PC-9 (cell line): ENCODE measurements around the gene GFM2. TPM values are rescaled to one million over a fixed set of nuclear protein-coding genes. Genes with fewer than 3 reads are reported as not detected.
"Not testable (repeated sequence)": the region's sequence is repeated elsewhere in the genome, so short reads cannot be mapped to it uniquely, and the experiment has no call there.

Experiments
- BruUV-seq: library from RNA; stranded (reverse); fragments of 400-500 nt; replicated peaks from 2 replicates; lab custom pipeline; 2021; lab: Mats Ljungman, UMichigan
- CTCF ChIA-PET: fragments of 300-600 bp; sonication (Branson Sonifier 250); formaldehyde crosslinking; loops from one replicate; lab custom pipeline; 2022; ENCODE audit warnings: antibody characterized with exemption; lab: Charles Lee
- POLR2A ChIA-PET: fragments of 300-600 bp; sonication (Branson Sonifier 250); formaldehyde crosslinking; loops from one replicate; lab custom pipeline; 2022; ENCODE audit warnings: antibody characterized with exemption; ENCODE audit not compliant: unreplicated experiment; lab: Charles Lee
- DNase-seq, 2 experiments: peaks; one replicate each; pipeline versions ENCODE4 v3.0.0 to v3.0.0-alpha.2; 2015 to 2022; ENCODE audit warnings: mixed read lengths in 1 of 2
- H2AFZ ChIP-seq: fragments of 200-600 bp; sonication (generic); 2 replicates; pipeline ENCODE4 v1.8.1; 2017; ENCODE audit warnings: antibody characterized with exemption
- H3F3A ChIP-seq: fragments of 200-600 bp; sonication (generic); 2 replicates; pipeline ENCODE4 v1.8.1; 2017; ENCODE audit warnings: antibody characterized with exemption, mild to moderate bottlenecking, low read depth; ENCODE audit not compliant: insufficient read depth
- H3K27ac ChIP-seq: fragments of 200-600 bp; sonication (generic); 2 replicates; pipeline ENCODE4 v1.6.1; 2016; ENCODE audit warnings: mixed run types
- H3K27me3 ChIP-seq: fragments of 200-600 bp; sonication (generic); 2 replicates; pipeline ENCODE4 v1.6.1; 2016; ENCODE audit warnings: low read depth, mixed run types; ENCODE audit not compliant: insufficient read depth
- H3K36me3 ChIP-seq: fragments of 200-600 bp; sonication (generic); 2 replicates; pipeline ENCODE4 v1.6.1; 2016; ENCODE audit warnings: low read depth, mixed run types
- H3K4me1 ChIP-seq: fragments of 200-600 bp; sonication (generic); replicated peaks from 2 replicates; pipeline ENCODE4 v1.6.1; 2016; ENCODE audit warnings: mixed run types; ENCODE audit not compliant: insufficient read depth
- H3K4me2 ChIP-seq: fragments of 200-600 bp; sonication (generic); 2 replicates; pipeline ENCODE4 v1.6.1; 2017; ENCODE audit warnings: mixed run types
- H3K4me3 ChIP-seq: fragments of 200-600 bp; sonication (generic); 2 replicates; pipeline ENCODE4 v1.6.1; 2016; ENCODE audit warnings: mixed run types
- H3K79me2 ChIP-seq: fragments of 200-600 bp; sonication (generic); 2 replicates; pipeline ENCODE4 v1.6.1; 2017; ENCODE audit warnings: low read depth, mixed run types
- H3K9me2 ChIP-seq: fragments of 200-600 bp; sonication (generic); 2 replicates; pipeline ENCODE4 v1.8.1; 2017; ENCODE audit warnings: mild to moderate bottlenecking; ENCODE audit not compliant: insufficient read depth
- H3K9me3 ChIP-seq: fragments of 200-600 bp; sonication (generic); 2 replicates; pipeline ENCODE4 v1.8.1; 2016; ENCODE audit warnings: low read depth; ENCODE audit not compliant: insufficient read depth
- H4K20me1 ChIP-seq: fragments of 200-600 bp; sonication (generic); 2 replicates; pipeline ENCODE4 v1.8.1; 2017; ENCODE audit not compliant: insufficient read depth
- CTCF ChIP-seq: fragments of 200-600 bp; sonication (generic); conservative IDR thresholded peaks from 2 replicates; pipeline ENCODE4 v1.6.1; 2017; ENCODE audit warnings: mixed run types, antibody characterized with exemption, mild to moderate bottlenecking, moderate library complexity
- EZH2 ChIP-seq: fragments of 200-600 bp; sonication (generic); IDR thresholded peaks from 2 replicates; pipeline ENCODE4 v1.8.0; 2017; ENCODE audit warnings: antibody characterized with exemption, low read depth
- intact Hi-C: fragments of 100-400 bp; cut with micrococcal nuclease; formaldehyde crosslinking; loops from one replicate; pipeline ENCODE4 v1.10.0; 2022; ENCODE audit not compliant: unreplicated experiment
- total RNA-seq: library from RNA; stranded (reverse); gene quantifications from 2 replicates; pipeline ENCODE4 v1.2.3, GENCODE V29; 2021

Gene GFM2
- total RNA-seq, 1 experiment from 2014 or later, result 39.8 TPM

- Histone ChIP-seq H3K27ac (peak overlapping the region; percentile 90), H3K27me3 (no peaks in the 10 kb centered on the region), H3K4me1 (peaks cover 47% of the 10 kb centered on the region), H3K9me3 (no peaks in the 10 kb centered on the region), H2AFZ (no peak overlapping the region), H3K9me2 (no peaks in the 10 kb centered on the region), H4K20me1 (no peaks in the 10 kb centered on the region), H3F3A (peaks cover 19% of the 10 kb centered on the region), H3K79me2 (peaks cover 75% of the 10 kb centered on the region), H3K36me3 (peaks cover 25% of the 10 kb centered on the region), H3K4me3 (no peak overlapping the region), H3K4me2 (peak overlapping the region; percentile 83)
- CTCF ChIA-PET, result no interaction called here
- peak; percentile 67 to 96 for DNase-seq
- intact Hi-C loops, result loop anchor here (5.0 to 10.0 kb wide), 4 partner anchors 102 to 502 kb away; partner anchors contain the start of genes FAM169A and GCNT4
- POLR2A ChIA-PET, result no interaction called here
- no TSS peak for BruUV-seq
- TF ChIP-seq CTCF (no peak), EZH2 (no peak)
These were observed 4.3 kb downstream of the GFM2 start for GRCh38 chr5:74762599-74762998.

- peaks cover 31% of the 10 kb centered on the region for H3K36me3 ChIP-seq
- TF ChIP-seq CTCF (no peak), EZH2 (no peak)
- no peak overlapping the region for H2AFZ ChIP-seq
- CTCF ChIA-PET, result interaction anchor here (0.5 to 0.6 kb wide), 2 partner anchors 164 to 428 kb away, joined by 5 to 6 read pairs; no protein-coding TSS in a partner anchor
- no TSS peak for BruUV-seq
- intact Hi-C loops, result loop anchor here (5.0 to 10.0 kb wide), 4 partner anchors 104 to 504 kb away; partner anchors contain the start of genes FAM169A and GCNT4
- H3K4me2 ChIP-seq, result no peak overlapping the region
- H3K79me2 ChIP-seq, result peaks cover 63% of the 10 kb centered on the region
- DNase-seq, result no peak
- no peaks in the 10 kb centered on the region for H4K20me1 ChIP-seq
- H3K9me3 ChIP-seq, result no peaks in the 10 kb centered on the region; the same call in 1 of the 2 replicates
- H3F3A ChIP-seq, result peaks cover 15% of the 10 kb centered on the region
- H3K4me3 ChIP-seq, result no peak overlapping the region
- H3K4me1 ChIP-seq, result peaks cover 47% of the 10 kb centered on the region
- POLR2A ChIA-PET, result interaction anchor here (0.6 to 0.7 kb wide), 2 partner anchors 12 to 1055 kb away, joined by 4 to 10 read pairs; no protein-coding TSS in a partner anchor
- H3K27ac ChIP-seq, result peak overlapping the region; percentile 90; the same call in 1 of the 2 replicates
- H3K9me2 ChIP-seq, result no peaks in the 10 kb centered on the region
- no peaks in the 10 kb centered on the region for H3K27me3 ChIP-seq
These were observed 5.7 kb downstream of the GFM2 start for GRCh38 chr5:74761241-74761640.

- CTCF ChIA-PET, H3K4me3 ChIP-seq, intact Hi-C loops, H3F3A ChIP-seq, H3K27me3 ChIP-seq, H3K4me1 ChIP-seq, DNase-seq, H3K4me2 ChIP-seq, H3K79me2 ChIP-seq, H4K20me1 ChIP-seq, H3K27ac ChIP-seq, H2AFZ ChIP-seq, H3K9me2 ChIP-seq, H3K9me3 ChIP-seq, POLR2A ChIA-PET, BruUV-seq: not testable (repeated sequence)
- H3K36me3 ChIP-seq, result peaks cover 35% of the 10 kb centered on the region; the same call in 1 of the 2 replicates
These were observed 18.2 kb downstream of the GFM2 start for GRCh38 chr5:74748742-74749141.

- TF ChIP-seq CTCF, result no peak
- no peak for TF ChIP-seq EZH2
- Histone ChIP-seq H3F3A (no peaks in the 10 kb centered on the region), H3K79me2 (no peaks in the 10 kb centered on the region), H3K27me3 (no peaks in the 10 kb centered on the region), H3K9me2 (no peaks in the 10 kb centered on the region), H3K9me3 (no peaks in the 10 kb centered on the region), H3K36me3 (peaks cover 31% of the 10 kb centered on the region), H3K27ac (no peak overlapping the region), H4K20me1 (no peaks in the 10 kb centered on the region), H2AFZ (no peak overlapping the region), H3K4me3 (no peak overlapping the region), H3K4me2 (no peak overlapping the region), H3K4me1 (no peaks in the 10 kb centered on the region)
- intact Hi-C loops, result no loop called here
- no TSS peak for BruUV-seq
- ChIA-PET POLR2A (no interaction called here), CTCF (no interaction called here)
- DNase-seq, result no peak
These were observed 28.5 kb downstream of the GFM2 start for GRCh38 chr5:74738406-74738805.
